GM18951 (cell line): ENCODE data around the gene SULT6B1.

Source experiments
- POLR2A ChIP-seq: IDR thresholded peaks from 4 replicates; pipeline ENCODE4 v1.6.1; 2011; ENCODE audit warnings: mild to moderate bottlenecking; ENCODE audit not compliant: insufficient read length, insufficient read depth; ENCODE audit errors: extremely low read depth
- in situ Hi-C: fragments of 300-500 bp; cut with MboI; formaldehyde crosslinking; loops from one replicate; pipeline ENCODE4 v1.12.0; 2022; ENCODE audit warnings: low sequenced_read_pairs, mixed read lengths, inconsistent platforms; ENCODE audit not compliant: unreplicated experiment

Gene SULT6B1

DNA sequence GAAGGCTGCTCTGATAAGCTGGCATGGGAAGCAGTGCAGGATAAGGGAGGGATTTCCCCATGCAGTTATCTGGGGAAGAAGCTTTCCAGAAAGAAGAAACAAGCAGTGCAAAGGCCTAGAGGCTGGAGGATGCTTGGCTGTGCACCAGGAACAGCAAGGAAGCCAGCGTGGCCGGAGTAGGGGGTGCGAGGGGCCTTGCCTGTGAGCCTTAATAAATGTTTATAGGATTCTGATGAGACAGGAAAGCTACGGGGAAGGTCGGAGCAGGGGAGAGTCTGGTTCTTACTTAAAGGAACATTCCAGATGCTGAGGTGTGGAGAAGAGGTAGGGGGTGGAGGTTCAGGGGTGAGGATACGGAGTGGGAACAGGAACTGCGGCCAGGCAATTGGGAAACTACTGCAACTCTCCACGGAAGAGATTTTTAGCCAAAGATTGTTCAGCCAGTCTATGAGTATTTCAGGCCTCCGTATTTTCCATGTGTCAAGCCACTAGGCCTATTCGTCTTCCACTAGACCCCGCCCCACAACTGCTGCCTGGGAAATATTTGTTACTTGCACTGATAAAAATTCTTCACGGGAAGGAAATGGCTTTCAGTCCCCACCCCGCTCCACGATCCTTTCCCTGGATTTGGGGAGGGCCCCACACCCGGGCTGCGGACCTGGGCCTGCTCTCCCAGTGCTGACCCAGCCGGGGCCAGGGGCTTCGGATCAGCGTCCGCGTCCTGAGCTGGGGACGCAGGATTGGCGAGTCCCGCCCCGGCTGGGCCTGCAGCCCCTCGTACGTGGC, 32.2 kb downstream of the SULT6B1 start:
- TF ChIP-seq POLR2A = no peak
- in situ Hi-C loops = no loop called here

DNA sequence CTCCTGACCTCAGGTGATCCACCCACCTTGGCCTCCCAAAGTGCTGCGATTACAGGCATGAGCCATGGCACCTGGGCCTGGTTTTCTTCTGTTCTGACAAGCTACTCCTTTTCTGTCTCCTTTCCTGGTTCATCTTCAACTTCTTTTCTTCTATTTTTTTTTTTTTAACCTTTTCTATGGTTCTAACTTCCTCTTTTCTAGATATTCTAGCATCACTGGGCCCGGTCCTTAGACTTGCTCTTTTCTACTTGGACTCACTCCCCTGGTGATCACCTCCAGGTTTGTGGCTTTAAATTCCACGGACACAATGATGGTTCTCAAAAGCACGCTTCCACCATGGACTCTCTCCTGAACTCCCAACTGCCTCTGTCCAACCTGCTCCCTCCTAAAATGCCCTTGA, 33.7 kb downstream of the SULT6B1 start:
- no peak for TF ChIP-seq POLR2A
- in situ Hi-C loops = no loop called here

DNA sequence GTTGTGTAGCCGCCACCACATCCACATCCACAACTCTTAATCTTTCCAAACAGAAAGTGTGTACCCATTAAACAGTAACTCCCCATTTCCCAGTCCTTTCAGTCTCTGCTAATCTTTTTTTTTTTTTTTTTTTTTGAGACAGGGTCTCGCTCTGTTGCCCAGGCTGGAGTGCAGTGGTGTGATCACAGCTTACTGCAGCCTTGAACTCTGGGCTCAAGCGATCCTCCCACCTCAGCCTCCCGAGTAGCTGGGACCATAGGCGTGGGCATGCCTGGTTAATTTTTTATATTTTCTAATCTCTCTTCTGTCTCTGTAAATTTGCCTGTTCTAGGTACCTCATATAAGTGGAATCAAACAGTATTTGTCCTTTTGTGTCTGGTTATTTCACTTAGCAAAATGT, 35.2 kb downstream of the SULT6B1 start:
- TF ChIP-seq POLR2A = no peak
- in situ Hi-C loops = no loop called here

DNA sequence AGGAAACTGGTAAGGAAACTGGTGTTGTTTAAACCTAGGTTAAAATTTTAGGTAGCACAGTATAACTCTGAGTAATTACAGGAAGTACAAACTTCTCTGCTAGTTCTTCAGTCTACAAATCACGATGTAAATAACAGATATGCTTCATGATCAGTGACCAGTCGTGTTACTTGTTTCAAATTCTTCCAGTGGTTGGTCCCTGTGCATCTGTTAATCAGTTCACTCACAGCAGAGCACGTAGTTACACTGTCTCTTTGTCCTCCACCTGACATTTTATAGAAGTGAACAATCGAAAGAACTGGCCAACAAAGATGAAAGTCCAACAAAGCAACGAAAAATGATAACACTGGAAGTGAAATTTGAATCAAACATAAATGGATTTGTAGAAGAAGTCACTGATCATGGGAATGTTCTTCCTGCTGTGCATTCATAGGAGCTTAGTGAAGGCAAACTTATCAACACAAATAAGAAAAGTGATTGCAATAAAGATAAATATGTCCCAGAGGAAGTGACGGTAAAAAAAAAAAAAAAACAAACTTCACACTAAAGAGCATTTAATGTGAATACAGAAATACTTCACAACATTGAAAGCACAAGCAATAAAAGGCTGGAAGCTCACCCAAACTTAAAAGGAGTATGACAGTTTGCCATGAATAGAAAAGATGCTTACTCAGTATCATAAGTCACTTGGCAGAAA, 38.7 kb downstream of the SULT6B1 start:
- in situ Hi-C loops = no loop called here
- TF ChIP-seq POLR2A = no peak

DNA sequence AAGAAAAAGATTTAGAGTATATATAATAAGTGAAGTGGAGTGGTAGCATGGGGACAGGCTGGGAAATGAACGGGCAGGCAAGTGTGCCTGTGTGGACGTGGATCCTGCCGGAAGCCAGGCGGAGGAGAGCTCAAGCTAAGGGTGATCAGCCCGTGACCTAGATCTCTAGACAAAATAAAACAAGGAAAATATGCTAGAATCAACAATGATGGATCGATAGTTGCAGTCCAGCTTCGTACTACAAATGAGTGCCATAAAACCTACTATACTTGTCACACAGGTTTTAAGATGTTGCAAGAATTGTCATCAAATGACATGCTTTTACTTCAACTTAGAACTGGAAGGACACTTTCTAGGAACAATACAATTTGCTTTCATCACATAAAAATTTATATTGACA, 40.1 kb downstream of the SULT6B1 start:
- no peak for TF ChIP-seq POLR2A
- in situ Hi-C loops = no loop called here

DNA sequence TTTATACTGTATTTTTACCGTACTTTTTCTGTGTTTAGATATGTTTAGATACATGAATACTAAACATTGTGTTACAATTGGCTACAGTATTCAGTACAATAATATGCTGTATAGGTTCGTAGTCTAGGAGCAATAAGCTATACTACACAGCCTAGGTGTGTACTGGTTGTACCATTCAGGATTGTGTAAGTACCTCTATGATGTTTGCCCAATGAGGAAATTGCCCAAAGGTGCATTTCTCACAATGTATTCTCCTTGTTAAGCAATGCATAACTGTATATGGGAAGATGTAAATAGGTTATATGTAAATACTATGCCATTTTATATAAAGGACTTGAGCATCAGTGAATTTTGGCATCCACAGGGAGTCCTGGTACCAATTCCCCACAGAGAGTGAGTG, 42.4 kb downstream of the SULT6B1 start:
- TF ChIP-seq POLR2A = no peak
- in situ Hi-C loops = no loop called here

DNA sequence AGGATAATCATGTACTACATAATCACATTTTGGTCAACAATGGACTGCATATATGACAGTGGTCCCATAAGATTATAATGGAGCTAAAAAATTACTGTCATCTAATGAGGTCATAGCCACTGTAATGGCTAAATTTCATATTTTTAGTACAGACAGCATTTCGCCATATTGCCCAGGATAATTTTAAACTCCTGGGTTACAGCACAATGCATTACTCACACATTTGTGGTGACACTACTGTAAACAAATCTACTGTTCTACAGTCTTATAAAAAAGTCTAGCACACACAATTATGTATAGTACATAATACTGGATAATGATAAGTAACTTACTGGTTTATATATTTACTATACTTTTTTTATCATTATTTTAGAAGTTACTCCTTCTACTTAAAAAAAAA, 44.5 kb downstream of the SULT6B1 start:
- in situ Hi-C loops = no loop called here
- TF ChIP-seq POLR2A = no peak

DNA sequence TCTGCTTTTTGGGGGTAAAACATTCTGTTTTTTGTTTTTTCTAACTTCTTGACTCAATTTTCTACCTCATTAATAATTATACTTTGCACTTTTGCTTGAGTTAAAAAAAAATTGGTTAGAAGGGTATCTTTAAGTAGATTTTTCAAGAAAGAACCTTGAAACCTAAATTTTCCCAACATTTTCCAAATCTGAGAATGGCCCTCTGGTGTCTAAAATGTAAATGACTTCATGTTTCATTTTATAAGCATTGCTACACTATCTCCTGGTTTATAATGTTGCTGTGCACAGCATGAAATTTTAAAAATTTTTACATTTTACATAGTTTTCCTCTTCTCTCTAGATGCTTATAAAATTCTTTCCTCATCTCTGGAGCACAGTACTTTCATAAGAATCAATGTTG, 45.9 kb downstream of the SULT6B1 start:
- no peak for TF ChIP-seq POLR2A

DNA sequence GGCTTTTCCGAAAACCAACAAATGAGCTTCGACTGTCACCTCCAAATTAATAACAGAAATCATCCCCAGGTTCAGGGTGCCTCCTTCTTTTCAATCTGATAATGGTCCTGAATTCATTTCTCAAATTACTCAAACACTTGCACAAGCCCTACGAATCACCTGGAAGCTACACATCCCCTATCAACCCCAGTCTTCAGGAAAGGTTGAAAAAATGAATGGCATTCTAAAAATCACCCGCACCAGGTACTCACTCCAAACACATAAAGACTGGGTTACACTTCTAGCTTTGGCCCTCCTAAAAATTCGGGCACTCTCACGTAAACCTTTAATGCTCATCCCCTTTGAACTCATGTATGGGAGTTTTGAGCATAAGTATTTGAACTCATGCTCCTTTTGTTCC, 55.6 kb downstream of the SULT6B1 start:
- TF ChIP-seq POLR2A = no peak
- in situ Hi-C loops = no loop called here

More for the DNA sequence above, 45.9 kb downstream of the SULT6B1 start:
- in situ Hi-C loops = no loop called here

DNA sequence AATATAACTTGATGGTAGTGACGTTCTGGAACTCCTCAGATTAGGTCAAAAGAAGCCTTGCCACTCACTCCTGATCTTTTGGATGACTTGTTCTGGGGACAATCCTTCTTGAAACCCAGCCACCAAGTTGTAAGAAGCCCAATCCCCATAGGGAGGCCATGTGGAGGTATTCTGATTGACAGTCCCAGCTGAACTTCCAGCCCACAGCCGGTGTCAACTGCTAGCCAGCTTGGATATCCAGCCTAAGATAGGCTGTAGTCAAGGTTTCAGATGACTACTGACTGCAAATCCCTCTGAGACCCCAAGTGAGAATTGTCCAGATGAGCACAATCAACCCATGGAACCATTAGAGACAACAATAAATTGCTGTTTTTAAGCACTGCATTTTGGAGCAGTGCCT, 63.1 kb downstream of the SULT6B1 start:
- no peak for TF ChIP-seq POLR2A
- in situ Hi-C loops = no loop called here

DNA sequence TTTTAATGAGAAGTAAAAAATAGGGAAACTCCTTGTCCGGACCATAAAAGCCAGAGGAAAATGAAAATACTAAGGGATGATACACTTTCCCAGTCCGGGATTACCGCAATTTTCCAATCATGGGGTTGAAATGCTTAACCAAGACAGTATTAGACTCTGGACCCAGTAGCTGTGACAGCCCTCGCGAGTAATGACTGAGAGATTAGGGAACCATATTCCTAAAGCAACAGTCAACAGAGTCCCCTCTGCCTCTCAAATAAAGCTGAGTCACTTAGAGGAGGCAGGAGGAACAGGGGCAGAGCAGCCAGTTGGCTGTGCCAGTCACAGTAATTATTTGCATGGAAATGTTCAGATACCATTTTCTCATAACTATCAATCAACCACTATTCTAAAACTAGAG, 69.3 kb downstream of the SULT6B1 start:
- TF ChIP-seq POLR2A = no peak
- in situ Hi-C loops = no loop called here
